HepG2 (cell line): Measurements from ENCODE around the gene MYO5B. TPM values are rescaled to one million over a fixed set of nuclear protein-coding genes. Genes with fewer than 3 reads are reported as not detected.
A peak's percentile ranks its signal among the peaks of the same experiment; 100 is the strongest.

Experiments
- ARNT ChIP-seq: fragments of 450-650 bp; IDR thresholded peaks from 2 replicates; pipeline ENCODE4 v1.6.1; 2017
- ATF7 ChIP-seq, 2 experiments: fragments of 450-650 bp in 1 of 2; sonication (generic) in 1 of 2; formaldehyde crosslinking in 1 of 2; IDR thresholded peaks; 2 replicates each; pipeline versions ENCODE4 v1.4.0 to v1.6.1; 2016 to 2020; ENCODE audit warnings: antibody characterized with exemption in 1 of 2, mild to moderate bottlenecking in 1 of 2, missing genetic modification reagents in 1 of 2
- CEBPG ChIP-seq: IDR thresholded peaks from 2 replicates; pipeline ENCODE4 v1.6.1; 2016
- GATAD2A ChIP-seq: IDR thresholded peaks from 2 replicates; pipeline ENCODE4 v1.6.1; 2016
- HNF1A ChIP-seq, 2 experiments: sonication (generic) in 1 of 2; formaldehyde crosslinking in 1 of 2; IDR thresholded peaks; 2 replicates each; pipeline versions ENCODE4 v1.4.0 to v1.6.1; 2016 to 2020; ENCODE audit warnings: borderline replicate concordance in 1 of 2, low read depth in 1 of 2, mild to moderate bottlenecking in 1 of 2, missing genetic modification reagents in 1 of 2
- IKZF5 ChIP-seq: IDR thresholded peaks from 2 replicates; pipeline ENCODE4 v1.6.1; 2018; ENCODE audit warnings: missing genetic modification reagents, mild to moderate bottlenecking, missing compliant biosample characterization
- ISL2 ChIP-seq: sonication (generic); formaldehyde crosslinking; IDR thresholded peaks from 2 replicates; pipeline ENCODE4 v1.5.0; 2020; ENCODE audit warnings: missing genetic modification reagents
- PAXIP1 ChIP-seq: sonication (generic); formaldehyde crosslinking; conservative IDR thresholded peaks from 2 replicates; pipeline ENCODE4 v1.4.0; 2020; ENCODE audit warnings: mild to moderate bottlenecking, missing genetic modification reagents, moderate library complexity
- RXRA ChIP-seq: sonication (generic); formaldehyde crosslinking; IDR thresholded peaks from 2 replicates; pipeline ENCODE4 v1.5.1; 2020; ENCODE audit warnings: missing genetic modification reagents
- THRA ChIP-seq: sonication (generic); formaldehyde crosslinking; IDR thresholded peaks from 2 replicates; pipeline ENCODE4 v1.4.0; 2020; ENCODE audit warnings: missing genetic modification reagents, borderline replicate concordance
- ZKSCAN8 ChIP-seq: IDR thresholded peaks from 2 replicates; pipeline ENCODE4 v1.6.1; 2016; ENCODE audit warnings: borderline replicate concordance, missing genetic modification reagents, missing compliant biosample characterization
- ZNF609 ChIP-seq: sonication (generic); formaldehyde crosslinking; IDR thresholded peaks from 2 replicates; pipeline ENCODE4 v1.4.0; 2020; ENCODE audit warnings: mild to moderate bottlenecking, missing genetic modification reagents, borderline replicate concordance
- polyA plus RNA-seq, 8 experiments: library from polyadenylated mRNA; depleted of rRNA in 3 of 8; stranded (reverse) in 7 of 8; unstranded in 1 of 8; fragments of >200 nt; fragmentation: Illumina TruSeq in 4 of 8; extraction: Trizol in 4 of 8; gene quantifications; 2 replicates each; pipeline versions ENCODE4 v1.2.1 to v1.2.3, GENCODE V29; 2011 to 2016; ENCODE audit warnings: low read depth in 4 of 8, missing spikeins in 1 of 8, mixed read lengths in 1 of 8; ENCODE audit not compliant: insufficient read depth in 1 of 8
- total RNA-seq, 5 experiments: library from RNA; depleted of rRNA; stranded (reverse); fragments of >200 nt; fragmentation: Illumina TruSeq; extraction: Trizol; gene quantifications; 2 replicates each; pipeline ENCODE4 v1.2.3, GENCODE V29; 2016; ENCODE audit warnings: low read depth in 1 of 5

Gene MYO5B
- total and polyA plus RNA-seq, 2 of the 13 experiments (the other 11 are each of a cell fraction or from before 2014, with no cell fraction given), result 13.1 to 24.0 TPM

GRCh38 chr18:50072146-50072545 is 122.8 kb downstream of the MYO5B start (continued):
- TF ChIP-seq PAXIP1 (CRISPR knock-in tag), result peak; percentile 73
- peak; percentile 73; the same call in 1 of the 2 replicates for TF ChIP-seq THRA (CRISPR knock-in tag)
- TF ChIP-seq ISL2 (CRISPR knock-in tag), result 0 out of 2 replicates have a peak, but pooled peaks have one; percentile 44
- TF ChIP-seq ZKSCAN8, result peak; percentile 35; the same call in 1 of the 2 replicates
- 0 out of 2 replicates have a peak, but pooled peaks have one; percentile 16 for TF ChIP-seq HNF1A (IDR thresholded peaks at IDR 0.05; ENCODE audit: low read depth)
- no peak for TF ChIP-seq HNF1A (CRISPR knock-in tag; IDR thresholded peaks at IDR 0.05; ENCODE audit: borderline replicate concordance)
- 0 out of 2 replicates have a peak, but pooled peaks have one; percentile 58 for TF ChIP-seq IKZF5
- no peak for TF ChIP-seq ZNF609 (CRISPR knock-in tag)
- TF ChIP-seq CEBPG (CRISPR knock-in tag), result 0 out of 2 replicates have a peak, but pooled peaks have one; percentile 4
- peak; percentile 45 for TF ChIP-seq GATAD2A (CRISPR knock-in tag)
- no peak for TF ChIP-seq ARNT
- TF ChIP-seq ATF7 (IDR thresholded peaks at IDR 0.05), result no peak
- no peak for TF ChIP-seq ATF7 (CRISPR knock-in tag; IDR thresholded peaks at IDR 0.05)
- peak; percentile 33; the same call in 1 of the 2 replicates for TF ChIP-seq RXRA
